Endothelial cell of hepatic sinusoid (primary cell): ENCODE measurements around the gene TMEM119.

ENCODE experiments used
- in situ Hi-C: cut with HindIII; loops from 2 replicates; pipeline ENCODE4 v1.10.0; 2017; ENCODE audit warnings: low sequenced_read_pairs

TMEM119 gene

GRCh38 chr12:108618079-108618952, 20.4 kb upstream of the TMEM119 start:
- in situ Hi-C loops: no loop called here

GRCh38 chr12:108616941-108617858, 19.3 kb upstream of the TMEM119 start:
- in situ Hi-C loops: no loop called here

- in situ Hi-C loops: no loop called here
Measured at GRCh38 chr12:108616359-108616758, 18.5 kb upstream of the TMEM119 start.

- in situ Hi-C loops: no loop called here
Measured at GRCh38 chr12:108615918-108616317, 18.0 kb upstream of the TMEM119 start.

- in situ Hi-C loops: no loop called here
Measured at GRCh38 chr12:108614639-108615038, 16.8 kb upstream of the TMEM119 start.

GRCh38 chr12:108614041-108614440, 16.2 kb upstream of the TMEM119 start:
- in situ Hi-C loops: no loop called here

- in situ Hi-C loops: no loop called here
Measured at GRCh38 chr12:108613548-108613947, 15.7 kb upstream of the TMEM119 start.

GRCh38 chr12:108612788-108613282, 15.0 kb upstream of the TMEM119 start:
- in situ Hi-C loops: no loop called here

GRCh38 chr12:108611884-108612415, 14.1 kb upstream of the TMEM119 start:
- in situ Hi-C loops: no loop called here

- in situ Hi-C loops: no loop called here
Measured at GRCh38 chr12:108610856-108611605, 13.1 kb upstream of the TMEM119 start.

- in situ Hi-C loops: no loop called here
Measured at GRCh38 chr12:108610336-108610815, 12.5 kb upstream of the TMEM119 start.

GRCh38 chr12:108609537-108610335, 11.9 kb upstream of the TMEM119 start:
- in situ Hi-C loops: no loop called here

GRCh38 chr12:108608616-108609015, 10.7 kb upstream of the TMEM119 start:
- in situ Hi-C loops: no loop called here

- in situ Hi-C loops: no loop called here
Measured at GRCh38 chr12:108607981-108608600, 10.2 kb upstream of the TMEM119 start.

- in situ Hi-C loops: no loop called here
Measured at GRCh38 chr12:108606492-108606891, 8.6 kb upstream of the TMEM119 start.

GRCh38 chr12:108605690-108606406, 8.0 kb upstream of the TMEM119 start:
- in situ Hi-C loops: no loop called here

GRCh38 chr12:108605000-108605689, 7.3 kb upstream of the TMEM119 start:
- in situ Hi-C loops: no loop called here
